Measurements from ENCODE around the gene PDE6A. TPM values are rescaled to one million over a fixed set of nuclear protein-coding genes. Genes with fewer than 3 reads are reported as not detected.

PDE6A gene
- total and polyA plus RNA-seq, 2 experiments from 2014 or later: not detected

DNA sequence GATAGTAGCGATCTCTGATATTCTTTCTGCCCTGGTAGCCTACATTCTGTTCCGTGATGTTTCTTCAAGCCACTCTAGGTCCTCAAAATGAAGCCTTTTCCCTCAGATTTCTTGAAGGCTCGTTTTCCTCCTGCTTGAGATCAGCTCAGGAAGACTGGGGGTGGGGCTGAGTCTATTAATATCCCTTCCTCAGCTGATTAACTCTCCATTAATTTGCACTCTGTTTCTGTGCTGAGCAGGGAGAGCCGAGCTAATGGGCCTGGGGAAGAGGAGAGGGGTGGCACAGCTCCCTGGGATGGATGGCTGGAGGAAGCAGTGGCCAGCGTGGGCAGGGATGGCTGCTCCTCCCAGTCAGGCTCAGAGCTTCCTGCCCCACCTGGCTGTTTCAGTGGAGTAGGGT lies 121.2 kb downstream of the PDE6A start:
- Histone ChIP-seq H3K9me3 (ENCODE audit: low read depth) (no peaks in the 10 kb centered on the region), H3K9ac (no peak overlapping the region), H3K4me3 (no peak overlapping the region), H2AFZ (no peak overlapping the region), H3K27me3 (replicated peaks; ENCODE audit: insufficient read depth) (no peaks in the 10 kb centered on the region), H3K9me2 (ENCODE audit: insufficient read depth) (no peaks in the 10 kb centered on the region), H4K20me1 (ENCODE audit: insufficient read depth) (no peaks in the 10 kb centered on the region), H3K27ac (no peak overlapping the region), H3K79me2 (ENCODE audit: insufficient read depth) (no peaks in the 10 kb centered on the region), H3K36me3 (ENCODE audit: low read depth) (no peaks in the 10 kb centered on the region), H3K4me1 (ENCODE audit: insufficient read depth) (no peaks in the 10 kb centered on the region), H3F3A (ENCODE audit: insufficient read depth) (no peaks in the 10 kb centered on the region), H3K4me2 (ENCODE audit: unreplicated experiment) (no peak overlapping the region)
- in situ Hi-C loops (cut with MboI): no loop called here
- DNase-seq: no peak
- no peak for TF ChIP-seq EZH2 (IDR thresholded peaks at IDR 0.05; ENCODE audit: insufficient read depth, poor library complexity, severe bottlenecking)
- no peak for TF ChIP-seq EZH2phosphoT487 (IDR thresholded peaks at IDR 0.05; ENCODE audit: insufficient read depth, low read depth)
- 78% methylated on average over 5 of the region's 5 CpGs for WGBS, 2 experiments (ENCODE audit: low coverage in 1 of 2, low lambda C conversion rate in 2 of 2, missing lambda C conversion rate in 2 of 2)

DNA sequence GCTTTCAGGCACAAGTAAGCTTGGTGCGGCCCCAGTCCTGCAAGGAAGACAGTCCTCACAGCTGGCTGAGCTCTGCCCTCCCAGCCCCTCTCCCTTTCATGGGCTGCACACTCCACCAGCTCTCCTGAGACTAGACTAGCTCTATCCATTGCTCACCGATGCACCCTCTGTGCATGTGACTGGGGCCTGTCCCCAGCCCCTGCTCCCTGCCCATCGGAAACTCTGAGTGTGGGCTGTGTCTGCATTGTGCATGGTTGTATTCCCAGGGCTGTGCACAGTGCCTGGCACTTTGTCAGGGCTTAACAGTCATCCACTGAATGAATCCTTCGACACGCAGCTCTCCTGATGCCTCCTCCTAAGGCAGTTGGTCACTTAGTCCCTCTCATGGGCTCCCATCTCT lies 122.3 kb downstream of the PDE6A start:
- DNase-seq: no peak
- no peak overlapping the region for H3K4me2 ChIP-seq (ENCODE audit: unreplicated experiment)
- H4K20me1 ChIP-seq (ENCODE audit: insufficient read depth): no peaks in the 10 kb centered on the region
- 87 to 93% methylated on average over 5 of the region's 5 CpGs for WGBS, 2 experiments (ENCODE audit: low coverage in 1 of 2, low lambda C conversion rate in 2 of 2, missing lambda C conversion rate in 2 of 2)
- H3K27ac ChIP-seq: no peak overlapping the region
- H3F3A ChIP-seq (ENCODE audit: insufficient read depth): no peaks in the 10 kb centered on the region
- H3K4me1 ChIP-seq (ENCODE audit: insufficient read depth): no peaks in the 10 kb centered on the region
- in situ Hi-C loops (cut with MboI): no loop called here
- no peaks in the 10 kb centered on the region for H3K27me3 ChIP-seq (replicated peaks; ENCODE audit: insufficient read depth)
- H3K9ac ChIP-seq: no peak overlapping the region
- TF ChIP-seq EZH2 (IDR thresholded peaks at IDR 0.05; ENCODE audit: insufficient read depth, poor library complexity, severe bottlenecking) (no peak), EZH2phosphoT487 (IDR thresholded peaks at IDR 0.05; ENCODE audit: insufficient read depth, low read depth) (no peak)
- H3K4me3 ChIP-seq: no peak overlapping the region
- no peak overlapping the region for H2AFZ ChIP-seq
- H3K9me3 ChIP-seq (ENCODE audit: low read depth): no peaks in the 10 kb centered on the region
- no peaks in the 10 kb centered on the region for H3K79me2 ChIP-seq (ENCODE audit: insufficient read depth)
- no peaks in the 10 kb centered on the region for H3K36me3 ChIP-seq (ENCODE audit: low read depth)
- H3K9me2 ChIP-seq (ENCODE audit: insufficient read depth): no peaks in the 10 kb centered on the region

DNA sequence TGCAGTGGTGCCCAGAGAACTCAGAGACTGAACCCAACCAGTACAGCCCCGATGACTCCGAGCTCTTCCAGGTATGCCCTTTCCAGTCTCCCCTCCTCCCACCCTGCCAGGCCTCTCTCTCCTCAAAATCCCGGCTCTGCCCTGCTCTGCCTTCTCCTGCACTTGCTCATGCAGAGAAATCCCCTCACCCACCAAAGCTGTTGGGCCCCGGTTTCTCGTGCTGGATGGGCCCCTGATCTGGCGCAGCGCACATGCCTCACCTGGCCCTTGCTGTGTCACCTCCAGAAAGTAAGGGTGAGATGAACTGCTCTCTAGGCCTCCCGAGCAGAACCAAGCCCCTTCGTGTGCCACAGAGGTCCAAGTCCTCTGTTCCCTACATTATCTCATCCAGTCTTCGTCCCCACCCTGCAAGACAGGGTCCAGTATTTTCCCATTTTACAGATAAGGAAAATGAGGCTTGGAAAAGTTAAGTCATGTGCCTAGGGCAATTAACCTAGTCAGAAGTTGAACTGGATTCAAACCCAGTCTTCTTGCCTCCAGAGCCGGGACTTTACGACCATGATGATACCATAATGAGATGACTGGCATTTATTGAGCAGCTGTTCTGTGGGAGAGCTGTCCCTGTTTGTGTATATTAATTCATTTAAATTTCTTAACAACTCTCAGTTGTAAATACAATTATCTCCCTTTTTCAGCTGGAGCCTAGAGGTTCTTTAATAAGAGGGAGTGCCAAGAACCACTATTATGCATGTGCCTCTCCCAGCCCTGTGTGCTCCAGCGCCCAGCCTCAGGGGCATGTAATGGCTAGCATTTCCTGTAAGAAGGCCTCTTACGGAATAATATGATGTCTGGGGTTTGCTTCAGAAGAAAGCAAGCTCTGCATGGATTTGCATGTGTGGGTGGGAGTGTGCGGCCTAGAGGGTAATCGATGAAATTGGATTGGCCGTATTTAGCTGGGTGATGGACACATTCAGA lies 123.8 kb downstream of the PDE6A start:
- Histone ChIP-seq H3K9ac (no peak overlapping the region), H3K9me2 (ENCODE audit: insufficient read depth) (no peaks in the 10 kb centered on the region), H3F3A (ENCODE audit: insufficient read depth) (no peaks in the 10 kb centered on the region), H3K36me3 (ENCODE audit: low read depth) (no peaks in the 10 kb centered on the region), H3K4me2 (ENCODE audit: unreplicated experiment) (no peak overlapping the region), H3K4me1 (ENCODE audit: insufficient read depth) (no peaks in the 10 kb centered on the region), H4K20me1 (ENCODE audit: insufficient read depth) (no peaks in the 10 kb centered on the region), H3K4me3 (no peak overlapping the region), H2AFZ (no peak overlapping the region), H3K27ac (no peak overlapping the region), H3K79me2 (ENCODE audit: insufficient read depth) (no peaks in the 10 kb centered on the region), H3K9me3 (ENCODE audit: low read depth) (no peaks in the 10 kb centered on the region), H3K27me3 (replicated peaks; ENCODE audit: insufficient read depth) (no peaks in the 10 kb centered on the region)
- DNase-seq: no peak
- no peak for TF ChIP-seq EZH2phosphoT487 (IDR thresholded peaks at IDR 0.05; ENCODE audit: insufficient read depth, low read depth)
- in situ Hi-C loops (cut with MboI): no loop called here
- 86 to 88% methylated on average over 17 of the region's 17 CpGs for WGBS, 2 experiments (ENCODE audit: low coverage in 1 of 2, low lambda C conversion rate in 2 of 2, missing lambda C conversion rate in 2 of 2)

DNA sequence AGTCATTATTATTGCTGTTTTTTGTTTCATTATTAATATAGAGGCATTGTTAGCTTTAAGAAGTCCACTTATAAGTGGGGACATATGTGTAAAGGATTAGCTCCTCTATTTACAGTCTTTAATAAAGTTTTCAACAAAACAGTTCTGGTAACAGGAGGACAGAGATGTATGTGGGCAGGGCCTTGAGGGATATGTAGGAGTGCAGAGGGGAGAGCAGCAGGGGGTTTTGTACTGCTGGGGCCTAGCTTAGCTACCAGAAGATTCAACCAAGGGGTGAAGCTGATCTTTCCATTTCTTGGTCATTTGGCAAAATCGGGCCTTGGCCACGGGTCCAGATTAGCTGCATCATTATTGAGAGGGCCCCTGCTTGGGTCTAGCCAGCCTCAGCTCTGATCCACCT lies 124.6 kb downstream of the PDE6A start:
- Histone ChIP-seq H3K4me2 (ENCODE audit: unreplicated experiment) (no peak overlapping the region), H3K79me2 (ENCODE audit: insufficient read depth) (no peaks in the 10 kb centered on the region), H3F3A (ENCODE audit: insufficient read depth) (no peaks in the 10 kb centered on the region), H3K27ac (no peak overlapping the region), H3K27me3 (replicated peaks; ENCODE audit: insufficient read depth) (no peaks in the 10 kb centered on the region), H3K9ac (no peak overlapping the region), H3K9me3 (ENCODE audit: low read depth) (no peaks in the 10 kb centered on the region), H4K20me1 (ENCODE audit: insufficient read depth) (no peaks in the 10 kb centered on the region), H3K9me2 (ENCODE audit: insufficient read depth) (no peaks in the 10 kb centered on the region), H3K4me1 (ENCODE audit: insufficient read depth) (no peaks in the 10 kb centered on the region), H3K36me3 (ENCODE audit: low read depth) (no peaks in the 10 kb centered on the region), H3K4me3 (no peak overlapping the region), H2AFZ (no peak overlapping the region)
- no peak for TF ChIP-seq EZH2phosphoT487 (IDR thresholded peaks at IDR 0.05; ENCODE audit: insufficient read depth, low read depth)
- no peak for TF ChIP-seq EZH2 (IDR thresholded peaks at IDR 0.05; ENCODE audit: insufficient read depth, poor library complexity, severe bottlenecking)
- 52 to 71% methylated on average over 2 of the region's 2 CpGs for WGBS, 2 experiments (ENCODE audit: low coverage in 1 of 2, low lambda C conversion rate in 2 of 2, missing lambda C conversion rate in 2 of 2)
- in situ Hi-C loops (cut with MboI): no loop called here
- no peak for DNase-seq
